ENCODE measurements around the gene CLDN17.

DNA sequence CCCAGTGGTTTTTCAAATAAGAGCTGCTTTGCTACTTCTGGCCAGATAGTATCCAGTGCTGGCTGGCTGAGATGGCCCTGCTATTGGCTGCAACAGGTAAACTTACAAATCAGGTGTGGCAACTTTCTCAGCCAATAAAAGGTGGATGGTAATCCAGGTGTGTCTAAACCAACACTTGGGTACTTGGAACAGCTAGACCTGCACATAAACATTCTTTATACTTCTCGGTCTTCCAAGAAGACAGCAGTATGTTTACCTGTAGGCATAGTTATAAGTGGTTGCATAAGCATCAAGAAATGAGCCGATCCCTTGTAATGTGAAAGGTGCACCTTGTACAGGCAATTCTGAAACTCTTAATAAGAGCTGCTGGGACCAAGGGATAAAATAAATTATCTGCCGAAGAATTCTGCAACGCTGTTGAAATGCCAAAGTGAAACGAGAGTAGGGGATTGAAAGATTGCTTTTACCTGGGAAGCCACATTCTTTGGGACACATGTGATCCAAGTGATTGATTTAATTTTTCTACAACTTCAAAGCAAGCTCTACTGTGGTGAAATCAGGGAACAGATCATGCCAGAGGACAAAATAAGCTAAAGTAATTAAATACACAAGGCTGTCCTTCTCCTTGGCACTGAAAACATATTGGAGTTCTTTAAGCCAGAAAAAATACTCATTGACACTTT, 49.6 kb upstream of the CLDN17 start, which contains the start of gene CLDN8:
- no peak for TF ChIP-seq POLR2A (IDR thresholded peaks at IDR 0.05)
- TF ChIP-seq, protein P1, sequence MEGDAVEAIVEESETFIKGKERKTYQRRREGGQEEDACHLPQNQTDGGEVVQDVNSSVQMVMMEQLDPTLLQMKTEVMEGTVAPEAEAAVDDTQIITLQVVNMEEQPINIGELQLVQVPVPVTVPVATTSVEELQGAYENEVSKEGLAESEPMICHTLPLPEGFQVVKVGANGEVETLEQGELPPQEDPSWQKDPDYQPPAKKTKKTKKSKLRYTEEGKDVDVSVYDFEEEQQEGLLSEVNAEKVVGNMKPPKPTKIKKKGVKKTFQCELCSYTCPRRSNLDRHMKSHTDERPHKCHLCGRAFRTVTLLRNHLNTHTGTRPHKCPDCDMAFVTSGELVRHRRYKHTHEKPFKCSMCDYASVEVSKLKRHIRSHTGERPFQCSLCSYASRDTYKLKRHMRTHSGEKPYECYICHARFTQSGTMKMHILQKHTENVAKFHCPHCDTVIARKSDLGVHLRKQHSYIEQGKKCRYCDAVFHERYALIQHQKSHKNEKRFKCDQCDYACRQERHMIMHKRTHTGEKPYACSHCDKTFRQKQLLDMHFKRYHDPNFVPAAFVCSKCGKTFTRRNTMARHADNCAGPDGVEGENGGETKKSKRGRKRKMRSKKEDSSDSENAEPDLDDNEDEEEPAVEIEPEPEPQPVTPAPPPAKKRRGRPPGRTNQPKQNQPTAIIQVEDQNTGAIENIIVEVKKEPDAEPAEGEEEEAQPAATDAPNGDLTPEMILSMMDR (IDR thresholded peaks at IDR 0.05) = no peak
